GM18519 (cell line): ENCODE data around the gene DARS2.
"Not testable (repeated sequence)": the region's sequence is repeated elsewhere in the genome, so short reads cannot be mapped to it uniquely, and the experiment has no call there.

ENCODE experiments used
- ATAC-seq: cut with Tn5 transposase; IDR thresholded peaks from one replicate; pipeline ENCODE4 v1.9.1; 2021; ENCODE audit warnings: mild to moderate bottlenecking, moderate library complexity; ENCODE audit not compliant: unreplicated experiment, low FRiP score

DARS2 gene

GRCh38 chr1:173824315-173825081, at the start of gene DARS2, which contains the start of gene CENPL:
Gene DARS2, plus strand, starts transcription at chr1:173824673. Its CDS starts 557 bp downstream, at chr1:173825230.
Gene CENPL, minus strand, starts transcription at chr1:173824883. Its CDS starts 13,584 bp downstream, at chr1:173811299.
- peak; percentile 74 for ATAC-seq

GRCh38 chr1:173775578-173776226, 48.8 kb upstream of the DARS2 start:
- no peak for ATAC-seq

GRCh38 chr1:173779936-173780335, 44.5 kb upstream of the DARS2 start:
- no peak for ATAC-seq

- ATAC-seq, result no peak
These were observed 39.5 kb upstream of the DARS2 start for GRCh38 chr1:173784997-173785396.

GRCh38 chr1:173789841-173790240, 34.6 kb upstream of the DARS2 start:
- ATAC-seq, result no peak

GRCh38 chr1:173798078-173798477, 26.4 kb upstream of the DARS2 start:
- no peak for ATAC-seq

- not testable (repeated sequence) for ATAC-seq
These were observed 24.5 kb upstream of the DARS2 start for GRCh38 chr1:173799995-173800394.

GRCh38 chr1:173802961-173803360, 21.5 kb upstream of the DARS2 start:
- no peak for ATAC-seq

GRCh38 chr1:173813654-173814053, 10.8 kb upstream of the DARS2 start:
- not testable (repeated sequence) for ATAC-seq

GRCh38 chr1:173818459-173818858, 6.0 kb upstream of the DARS2 start:
- ATAC-seq, result no peak

GRCh38 chr1:173821680-173822079, 2.8 kb upstream of the DARS2 start:
- ATAC-seq, result no peak

GRCh38 chr1:173823781-173824314, 625 bp upstream of the DARS2 start:
- ATAC-seq, result peak; percentile 23

- no peak for ATAC-seq
These were observed 3.1 kb downstream of the DARS2 start for GRCh38 chr1:173827611-173828010.

GRCh38 chr1:173832748-173833147, 8.3 kb downstream of the DARS2 start:
- ATAC-seq, result no peak

- no peak for ATAC-seq
These were observed 27.6 kb downstream of the DARS2 start for GRCh38 chr1:173852105-173852504.

GRCh38 chr1:173853074-173853473, 28.6 kb downstream of the DARS2 start:
- ATAC-seq, result no peak

GRCh38 chr1:173856014-173856413, 31.5 kb downstream of the DARS2 start:
- no peak for ATAC-seq

- no peak for ATAC-seq
These were observed 32.4 kb downstream of the DARS2 start for GRCh38 chr1:173856903-173857302.

GRCh38 chr1:173857363-173857917, 33.0 kb downstream of the DARS2 start:
- no peak for ATAC-seq

GRCh38 chr1:173859547-173859946, 35.1 kb downstream of the DARS2 start:
- not testable (repeated sequence) for ATAC-seq

GRCh38 chr1:173860065-173860464, 35.6 kb downstream of the DARS2 start:
- ATAC-seq, result no peak
